ENCODE results near the gene MCCC1.

- TF ChIP-seq SMC3 (IDR thresholded peaks at IDR 0.05; ENCODE audit: low read depth, low read length) (no peak), MAFK (IDR thresholded peaks at IDR 0.05; ENCODE audit: low read depth, low read length) (no peak), POLR2A (IDR thresholded peaks at IDR 0.05; ENCODE audit: low read depth, low read length) (no peak), NFE2L2 (IDR thresholded peaks at IDR 0.05; ENCODE audit: low read depth, low read length) (no peak), CTCF (conservative IDR thresholded peaks at IDR 0.05; ENCODE audit: low read depth, low read length) (no peak), USF2 (IDR thresholded peaks at IDR 0.05; ENCODE audit: low read depth, low read length) (no peak), RFX5 (IDR thresholded peaks at IDR 0.05; ENCODE audit: low read depth, low read length) (no peak), BHLHE40 (IDR thresholded peaks at IDR 0.05; ENCODE audit: low read depth, low read length) (no peak), MAZ (IDR thresholded peaks at IDR 0.05; ENCODE audit: borderline replicate concordance, low read depth, low read length) (no peak), CEBPB (IDR thresholded peaks at IDR 0.05; ENCODE audit: low read depth, low read length) (no peak)
Measured at GRCh38 chr3:183148056-183148455, 48.8 kb upstream of the MCCC1 start.
